Fibroblast of skin of right biceps (primary cell): ENCODE data around the gene FCGR3B.
"Not testable (repeated sequence)": the region's sequence is repeated elsewhere in the genome, so short reads cannot be mapped to it uniquely, and the experiment has no call there.

ENCODE experiments used
- DNase-seq: peaks from one replicate; pipeline ENCODE4 v3.0.0-alpha.2; 2013

Gene FCGR3B

DNA sequence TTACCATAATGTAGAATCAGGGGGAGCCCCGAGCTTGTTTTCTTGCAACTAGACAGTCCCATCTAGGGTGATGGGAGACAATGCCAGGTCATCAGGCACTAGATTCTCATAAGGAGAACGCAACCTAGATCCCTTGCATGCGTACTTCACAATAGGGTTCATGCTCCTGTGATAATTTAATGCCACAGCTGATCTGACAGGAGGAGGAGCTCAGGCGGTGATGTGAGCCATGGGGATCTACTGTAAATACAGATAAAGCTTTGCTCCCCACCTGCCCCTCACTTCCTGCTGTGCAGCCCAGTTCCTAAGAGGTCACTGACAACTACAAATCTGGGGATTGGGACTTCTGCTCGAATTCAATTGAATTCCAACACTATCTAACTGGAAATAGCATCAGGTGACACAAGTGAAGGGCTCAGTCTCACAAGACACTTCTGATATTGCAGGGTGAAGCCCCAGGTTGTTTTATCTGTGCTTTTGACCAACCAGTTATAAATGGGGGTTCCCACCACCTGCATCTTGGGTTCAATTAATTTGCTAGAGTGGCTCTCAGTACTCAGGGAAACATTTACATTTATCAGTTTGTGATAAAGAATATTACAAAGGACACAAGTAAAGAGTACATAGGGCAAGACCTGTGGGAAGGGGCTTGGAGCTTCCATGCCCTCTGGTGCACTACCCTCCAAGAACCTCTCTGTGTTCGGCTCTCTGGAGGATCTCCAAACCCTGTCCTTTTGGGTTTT lies 7.4 kb upstream of the FCGR3B start:
- not testable (repeated sequence) for DNase-seq

DNA sequence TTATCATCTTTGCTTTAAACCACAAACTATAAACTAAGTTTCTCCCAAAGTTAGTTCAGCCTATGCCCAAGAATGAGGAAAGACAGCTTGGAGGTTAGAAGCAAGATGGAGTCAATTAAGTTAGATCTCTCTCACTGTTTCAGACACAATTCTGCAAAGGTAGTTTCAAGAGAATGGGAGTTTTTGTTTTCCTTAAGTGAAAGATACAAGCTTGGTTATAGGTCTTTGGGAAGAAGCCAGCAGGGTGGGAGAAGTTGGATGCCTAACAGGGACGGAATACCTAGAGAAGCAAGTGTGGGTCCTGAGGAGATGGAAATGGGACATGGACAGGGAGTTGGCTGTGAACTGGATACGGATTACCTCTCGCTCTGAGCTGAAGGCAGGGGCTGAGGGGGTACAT lies 6.0 kb upstream of the FCGR3B start:
- not testable (repeated sequence) for DNase-seq

DNA sequence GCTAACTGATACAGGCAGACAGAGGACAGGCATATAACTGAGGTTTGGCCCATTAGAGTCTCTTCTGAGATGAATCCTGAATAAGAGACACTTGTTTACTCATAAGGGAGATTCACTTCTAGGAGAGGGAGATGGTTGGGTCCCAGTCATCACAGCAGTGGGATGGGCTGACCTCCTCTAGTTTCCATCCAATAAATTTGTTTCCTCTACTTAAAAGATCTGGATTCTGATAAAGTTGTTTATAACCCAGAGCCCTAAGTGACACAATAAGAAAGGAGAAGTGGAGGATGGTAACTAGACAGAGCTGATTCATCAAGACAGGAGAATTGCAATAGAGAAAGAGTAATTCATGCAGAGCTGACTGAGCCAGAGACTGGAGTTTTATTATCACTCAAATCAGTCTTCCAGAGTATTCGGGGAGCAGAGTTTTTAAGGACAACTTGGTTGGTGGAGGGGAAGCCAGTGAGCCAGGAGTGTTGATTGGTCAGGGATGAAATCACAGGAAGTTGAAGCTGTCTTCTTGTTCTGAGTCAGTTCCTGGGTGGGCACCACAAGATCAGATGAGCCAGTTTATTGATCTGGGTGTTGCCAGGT lies 5.3 kb upstream of the FCGR3B start:
- peak; percentile 31 for DNase-seq

DNA sequence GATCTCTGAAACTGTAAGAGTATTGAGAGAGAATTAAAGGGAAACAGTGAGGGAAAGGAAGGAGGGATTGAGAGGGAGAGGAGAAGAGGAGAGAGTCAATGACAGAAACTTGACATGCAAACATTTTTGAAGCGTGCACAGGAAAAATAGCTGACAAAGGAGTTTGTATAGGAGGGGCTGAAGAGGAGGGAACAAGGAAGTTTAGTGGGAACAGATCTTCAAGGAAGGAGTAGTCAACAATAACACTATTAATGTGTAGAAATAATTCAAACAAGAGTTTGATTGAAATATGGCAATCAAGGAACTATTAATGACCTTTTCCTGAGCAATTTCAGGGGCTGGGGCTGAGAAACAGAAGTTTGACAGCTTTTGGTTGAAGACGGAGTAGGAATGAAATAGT lies 4.0 kb upstream of the FCGR3B start:
- not testable (repeated sequence) for DNase-seq

DNA sequence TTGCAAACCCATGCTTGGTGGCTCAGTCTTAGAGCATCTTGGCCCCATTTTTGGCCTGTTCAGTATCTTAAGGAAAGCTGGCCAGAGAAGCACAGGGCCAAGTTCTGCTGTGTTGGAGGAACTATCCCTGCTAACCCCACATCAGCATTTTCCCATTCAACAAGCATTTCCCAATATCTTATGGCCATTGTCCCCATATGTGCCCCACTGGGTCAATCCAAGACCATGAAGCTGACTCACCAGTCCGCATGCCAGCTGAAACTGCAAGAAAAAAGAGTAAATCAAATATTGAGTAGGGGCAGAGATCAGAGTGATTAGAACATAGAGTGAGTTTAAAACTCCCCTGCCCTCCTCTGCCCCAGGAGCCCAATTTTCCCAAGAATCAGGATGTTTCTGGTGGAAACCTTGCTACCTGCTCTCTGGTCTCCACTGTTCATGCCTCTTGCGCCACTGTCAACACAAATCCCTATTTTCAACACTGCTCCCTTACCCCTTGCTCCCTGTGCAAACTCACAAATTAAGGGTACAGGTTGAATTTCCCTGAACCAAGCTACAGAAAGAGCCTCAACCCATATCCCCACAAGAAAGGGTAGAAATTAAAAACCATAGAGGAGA lies 741 bp downstream of the FCGR3B start:
- DNase-seq: not testable (repeated sequence)

DNA sequence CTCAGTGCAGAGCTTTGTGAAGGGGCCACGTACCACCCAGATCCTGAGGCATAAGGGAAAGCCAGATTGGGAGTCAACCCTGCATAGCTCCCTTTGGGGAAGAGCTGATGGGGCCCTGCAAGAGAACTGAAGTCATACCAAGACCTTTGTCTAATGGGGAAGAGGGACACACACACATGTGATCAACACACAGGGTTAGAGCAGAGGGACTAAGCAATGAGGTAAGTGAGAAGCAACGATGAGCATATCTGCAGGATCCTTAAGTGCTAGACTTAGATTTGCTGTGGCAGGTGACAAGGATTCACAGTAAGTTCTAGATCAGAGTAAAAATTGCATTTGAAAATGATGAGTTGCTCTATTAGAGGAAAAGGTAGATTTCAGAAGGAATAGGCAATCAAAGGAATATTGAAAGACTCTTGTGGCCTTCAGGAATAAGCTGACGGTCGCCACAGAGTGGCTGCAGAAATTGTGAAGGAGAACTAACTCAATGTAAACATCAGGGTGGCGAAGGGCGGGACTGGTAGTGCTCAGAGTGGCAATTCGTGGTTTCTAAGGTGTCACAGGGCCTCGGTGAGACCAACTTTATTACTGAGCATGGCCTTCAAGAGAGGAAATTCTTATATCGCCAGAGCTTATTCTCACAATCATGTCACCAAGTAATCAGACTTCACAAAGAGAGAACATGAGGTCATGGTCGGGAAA lies 4.4 kb downstream of the FCGR3B start:
- DNase-seq: not testable (repeated sequence)

DNA sequence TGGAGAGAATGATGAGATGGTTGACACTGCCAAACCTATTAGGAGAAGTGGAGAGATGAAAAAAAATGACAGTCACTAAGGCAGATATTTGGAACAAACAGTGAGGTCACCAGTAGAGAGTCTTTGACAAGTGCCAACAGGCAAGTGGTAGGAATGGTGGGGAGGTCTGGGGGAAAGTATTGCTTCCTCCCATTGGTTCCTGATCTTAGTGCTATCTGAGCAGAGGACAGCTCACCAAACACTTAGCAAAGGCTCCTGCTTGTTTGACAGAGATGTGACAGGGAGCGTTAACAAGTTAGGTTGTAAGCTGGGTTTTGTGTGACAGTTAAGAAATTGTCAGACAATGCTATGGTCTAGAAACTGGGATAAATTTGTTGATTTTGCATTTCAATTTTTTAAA lies 6.4 kb downstream of the FCGR3B start:
- DNase-seq: not testable (repeated sequence)

DNA sequence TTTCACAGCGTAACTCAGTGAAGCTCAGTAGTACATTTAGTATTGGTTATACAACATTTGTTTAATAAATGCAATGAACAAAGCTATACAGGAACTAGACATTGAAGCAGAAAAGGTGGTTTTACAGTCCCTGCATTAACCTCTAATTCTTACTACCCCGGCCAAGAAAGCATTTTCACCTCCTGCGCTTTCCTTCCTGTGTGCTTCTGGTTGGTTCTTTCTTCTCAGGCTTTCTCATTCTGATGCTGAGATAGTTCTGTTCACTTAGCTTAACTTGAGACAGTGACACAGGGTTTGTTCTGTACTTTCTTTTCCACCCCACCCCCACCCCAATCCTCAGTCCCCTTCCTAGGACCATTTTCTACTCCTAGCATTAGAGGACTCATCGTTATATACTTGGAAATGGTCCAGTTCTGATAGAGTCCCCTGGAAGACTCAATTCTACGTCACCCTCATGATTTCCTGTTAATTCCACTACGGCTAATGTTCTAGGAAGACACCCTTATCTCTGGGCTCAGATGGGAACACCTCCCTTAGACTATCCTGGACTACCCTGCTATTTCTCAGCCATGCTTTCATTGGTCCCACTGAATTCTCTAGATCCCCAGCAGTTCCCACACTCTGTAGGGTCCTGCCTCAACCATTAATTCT lies 7.5 kb downstream of the FCGR3B start:
- not testable (repeated sequence) for DNase-seq

DNA sequence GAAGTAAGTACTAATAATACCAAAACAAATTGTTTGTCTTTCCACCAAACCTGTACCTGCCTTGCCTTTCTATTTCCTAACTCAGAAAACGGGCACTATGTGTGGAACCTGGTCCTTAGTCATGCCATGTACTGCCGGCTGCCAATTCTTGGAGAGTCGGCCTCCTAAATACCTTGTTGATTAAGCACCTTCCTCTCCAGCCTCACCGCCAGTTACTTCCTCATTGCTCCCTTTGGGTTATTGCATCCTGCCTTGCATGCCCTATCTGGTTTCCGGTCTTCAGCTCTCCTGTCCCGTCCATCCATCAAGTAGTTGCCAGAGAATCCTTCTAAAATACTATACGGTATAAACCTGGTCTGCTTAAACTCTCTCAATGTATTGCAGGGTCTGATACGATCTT lies 8.9 kb downstream of the FCGR3B start:
- DNase-seq: not testable (repeated sequence)

DNA sequence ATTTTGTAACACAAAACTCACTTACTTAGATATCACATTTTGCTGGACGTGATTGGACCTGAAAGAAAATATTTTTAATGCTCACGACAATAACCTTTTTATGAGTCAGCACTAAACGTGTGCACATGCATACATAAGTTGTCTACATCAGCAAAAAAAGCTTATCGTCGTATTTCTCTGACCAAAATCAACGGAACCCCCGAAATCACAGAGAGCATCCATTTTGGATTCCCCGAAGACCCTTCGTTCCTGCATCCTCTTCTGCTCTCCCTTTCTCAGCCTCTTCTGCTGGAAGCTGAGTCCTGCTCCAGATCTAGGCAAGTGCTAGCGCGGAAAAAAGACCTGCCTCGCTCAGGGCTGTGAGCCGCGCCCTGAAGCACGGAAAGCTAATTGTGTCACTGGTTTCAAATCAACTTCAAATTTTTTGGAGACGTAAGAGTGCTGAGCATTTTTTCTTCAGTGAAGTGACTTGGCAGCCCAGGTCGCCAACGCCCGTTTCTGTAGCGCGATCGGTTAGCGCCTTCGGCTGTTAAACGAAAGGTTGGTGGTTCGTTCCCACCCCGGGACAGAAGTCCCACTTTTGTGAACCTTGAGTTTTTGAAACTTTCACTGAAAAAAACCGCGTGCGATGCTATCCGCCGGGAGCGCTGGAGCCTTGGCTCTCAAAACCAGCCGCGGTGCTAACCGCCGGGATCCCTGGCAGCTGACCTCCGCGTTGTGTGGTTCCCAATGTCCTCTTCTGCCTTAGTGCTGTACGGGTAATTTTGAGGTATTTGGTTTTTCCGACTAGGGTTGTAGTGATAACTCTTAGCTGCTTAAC lies 9.6 kb downstream of the FCGR3B start:
- DNase-seq: peak; percentile 79

DNA sequence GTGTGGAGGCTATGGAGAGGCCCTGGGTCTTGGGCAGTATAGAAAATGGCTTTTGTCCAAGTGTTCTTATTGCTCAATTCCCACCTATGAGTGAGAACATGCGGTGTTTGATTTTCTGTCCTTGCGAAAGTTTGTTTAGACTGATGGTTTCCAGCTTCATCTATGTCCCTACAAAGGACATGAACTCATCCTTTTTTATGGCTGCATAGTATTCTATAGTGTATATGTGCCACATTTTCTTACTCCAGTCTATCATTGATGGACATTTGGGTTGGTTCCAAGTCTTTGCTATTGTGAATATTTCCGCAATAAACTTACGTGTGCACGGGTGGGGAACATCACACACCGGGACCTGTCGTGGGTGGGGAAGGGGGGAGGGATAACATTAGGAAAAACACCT lies 10.6 kb downstream of the FCGR3B start:
- not testable (repeated sequence) for DNase-seq

DNA sequence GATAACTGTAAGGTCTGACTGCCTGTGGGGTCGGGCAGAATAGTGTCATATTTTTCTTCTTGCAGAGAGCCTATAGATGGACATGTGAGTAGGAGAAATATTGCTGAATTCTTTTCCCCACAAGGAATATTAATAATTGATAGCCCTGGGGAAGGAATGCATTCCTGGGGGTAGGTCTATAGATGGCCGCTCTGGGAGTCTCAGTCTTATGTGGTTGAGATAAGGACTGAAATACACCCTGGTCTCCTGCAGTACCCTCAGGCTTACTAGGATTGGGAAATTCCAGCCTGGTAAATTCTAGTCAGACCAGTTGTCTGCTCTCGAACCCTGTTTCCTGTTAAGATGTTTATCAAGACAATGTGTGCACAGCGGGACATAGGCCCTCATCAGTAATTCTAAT lies 12.5 kb downstream of the FCGR3B start:
- DNase-seq: not testable (repeated sequence)

DNA sequence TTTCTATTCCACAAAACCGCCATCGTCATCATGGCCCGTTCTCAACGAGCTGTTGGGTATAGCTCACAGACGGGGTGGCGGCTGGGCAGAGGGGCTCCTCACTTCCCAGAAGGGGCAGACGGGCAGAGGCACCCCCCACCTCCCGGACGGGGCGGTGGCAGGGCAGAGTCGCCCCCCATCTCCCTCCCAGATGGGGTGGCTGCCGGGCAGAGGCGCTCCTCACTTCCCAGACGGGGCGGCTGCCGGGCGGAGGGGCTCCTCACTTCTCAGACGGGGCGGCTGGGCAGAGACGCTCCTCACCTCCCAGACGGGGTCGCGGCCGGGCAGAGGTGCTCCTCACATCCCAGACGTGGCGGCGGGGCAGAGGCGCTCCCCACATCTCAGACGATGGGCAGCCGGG lies 14.6 kb downstream of the FCGR3B start:
- not testable (repeated sequence) for DNase-seq

DNA sequence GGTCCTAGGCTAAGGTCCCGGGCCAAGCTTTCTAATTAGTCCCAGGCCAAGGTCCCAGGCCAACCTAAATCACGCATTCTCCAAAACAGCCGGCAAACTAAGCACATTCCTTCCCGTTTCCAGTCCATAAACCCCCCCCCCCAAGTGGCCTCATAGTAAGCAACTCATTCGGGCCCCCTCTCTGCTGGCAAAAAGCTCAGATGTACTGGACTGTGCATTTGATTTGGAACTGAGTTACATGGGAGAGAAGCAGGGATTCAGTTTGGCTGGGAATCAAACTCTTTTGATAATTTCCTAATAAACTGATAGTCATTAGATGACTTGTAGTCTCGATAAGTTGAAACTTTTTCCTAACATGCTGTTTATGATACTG lies 17.8 kb downstream of the FCGR3B start:
- DNase-seq: peak; percentile 41

DNA sequence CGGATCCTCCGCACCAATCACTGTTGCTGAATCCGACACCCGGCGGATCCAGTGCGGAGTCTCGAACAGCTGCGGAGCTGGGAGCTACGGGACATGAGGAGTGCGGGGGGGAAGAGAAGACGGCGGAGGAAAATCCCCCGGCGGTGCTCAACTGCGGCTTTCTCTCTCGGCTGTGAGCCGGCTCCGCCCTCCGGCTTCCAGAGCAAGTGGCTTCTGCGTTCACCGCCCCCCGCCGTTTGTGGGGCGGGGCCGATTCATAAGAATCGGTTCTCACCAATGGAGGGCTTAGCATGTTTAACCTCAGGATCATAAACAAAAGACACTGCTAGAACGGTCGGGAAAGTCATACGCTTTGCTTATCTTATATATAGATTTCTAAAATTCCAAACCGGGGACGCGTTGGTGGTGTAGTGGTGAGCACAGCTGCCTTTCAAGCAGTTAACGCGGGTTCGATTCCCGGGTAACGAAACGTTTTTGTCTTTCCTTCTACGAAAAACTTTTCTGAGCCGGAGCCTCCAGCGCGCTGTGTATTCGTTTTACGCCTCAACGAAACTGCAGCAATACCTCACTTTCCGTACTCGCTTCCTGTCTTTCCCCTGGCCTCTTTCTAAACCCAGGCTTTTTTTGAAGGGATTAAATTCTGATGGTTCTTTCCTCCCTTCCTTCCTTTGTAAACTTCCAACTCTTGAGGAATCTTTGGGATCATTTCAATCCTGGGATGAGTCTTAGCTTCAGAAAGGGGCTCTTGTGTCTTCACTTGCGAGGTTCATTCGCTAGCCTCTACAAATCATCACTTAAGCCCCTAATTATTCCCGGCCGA lies 18.4 kb downstream of the FCGR3B start:
- DNase-seq: peak; percentile 99

DNA sequence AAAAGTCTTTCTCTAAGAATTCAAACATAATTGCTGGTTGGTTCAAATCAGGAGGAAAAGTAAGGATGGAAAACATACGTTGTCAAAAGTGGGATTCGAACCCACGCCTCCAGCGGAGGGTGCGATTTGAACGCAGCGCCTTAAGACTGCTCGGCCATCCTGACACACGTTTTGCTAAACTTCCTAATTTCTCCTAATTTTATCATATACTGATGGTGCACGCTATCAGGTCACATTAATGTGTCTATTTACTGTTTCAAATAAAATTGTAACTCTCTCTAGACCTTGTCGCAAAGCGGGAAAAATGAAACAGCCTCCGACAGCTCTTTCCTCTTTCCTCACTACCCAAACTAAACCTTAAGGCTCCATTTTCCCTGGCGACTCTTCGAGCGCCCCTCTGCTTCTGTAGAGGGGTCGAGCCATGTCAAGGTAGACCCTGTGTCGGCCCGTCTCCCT lies 19.1 kb downstream of the FCGR3B start:
- peak; percentile 53 for DNase-seq

DNA sequence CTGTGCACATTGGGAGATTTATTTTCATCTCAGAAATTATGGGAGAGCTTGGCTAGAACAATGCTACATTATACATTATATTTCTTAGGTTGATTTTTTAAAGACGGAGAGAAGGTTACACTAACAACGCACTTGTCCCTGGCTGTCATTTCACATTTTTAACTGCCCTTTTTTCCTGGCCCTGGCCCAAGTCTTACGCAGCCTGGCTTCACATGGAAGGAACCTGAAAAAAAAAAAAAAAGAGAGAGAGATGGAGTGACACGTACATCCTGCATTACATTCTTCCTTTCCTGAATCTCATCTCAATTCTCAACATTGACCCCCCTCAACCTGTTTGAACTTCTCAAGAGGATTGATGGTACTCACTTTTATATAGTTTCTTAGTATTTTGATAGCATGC lies 20.8 kb downstream of the FCGR3B start:
- not testable (repeated sequence) for DNase-seq

DNA sequence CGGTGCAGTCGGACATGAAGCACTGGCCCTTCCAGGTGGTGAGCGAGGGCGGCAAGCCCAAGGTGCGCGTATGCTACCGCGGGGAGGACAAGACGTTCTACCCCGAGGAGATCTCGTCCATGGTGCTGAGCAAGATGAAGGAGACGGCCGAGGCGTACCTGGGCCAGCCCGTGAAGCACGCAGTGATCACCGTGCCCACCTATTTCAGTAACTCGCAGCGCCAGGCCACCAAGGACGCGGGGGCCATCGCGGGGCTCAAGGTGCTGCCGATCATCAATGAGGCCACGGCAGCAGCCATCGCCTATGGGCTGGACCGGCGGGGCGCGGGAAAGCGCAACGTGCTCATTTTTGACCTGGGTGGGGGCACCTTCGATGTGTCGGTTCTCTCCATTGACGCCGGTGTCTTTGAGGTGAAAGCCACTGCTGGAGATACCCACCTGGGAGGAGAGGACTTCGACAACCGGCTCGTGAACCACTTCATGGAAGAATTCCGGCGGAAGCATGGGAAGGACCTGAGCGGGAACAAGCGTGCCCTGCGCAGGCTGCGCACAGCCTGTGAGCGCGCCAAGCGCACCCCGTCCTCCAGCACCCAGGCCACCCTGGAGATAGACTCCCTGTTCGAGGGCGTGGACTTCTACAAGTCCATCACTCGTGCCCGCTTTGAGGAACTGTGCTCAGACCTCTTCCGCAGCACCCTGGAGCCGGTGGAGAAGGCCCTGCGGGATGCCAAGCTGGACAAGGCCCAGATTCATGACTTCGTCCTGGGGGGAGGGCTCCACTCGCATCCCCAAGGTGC lies 24.2 kb downstream of the FCGR3B start:
- DNase-seq: not testable (repeated sequence)

DNA sequence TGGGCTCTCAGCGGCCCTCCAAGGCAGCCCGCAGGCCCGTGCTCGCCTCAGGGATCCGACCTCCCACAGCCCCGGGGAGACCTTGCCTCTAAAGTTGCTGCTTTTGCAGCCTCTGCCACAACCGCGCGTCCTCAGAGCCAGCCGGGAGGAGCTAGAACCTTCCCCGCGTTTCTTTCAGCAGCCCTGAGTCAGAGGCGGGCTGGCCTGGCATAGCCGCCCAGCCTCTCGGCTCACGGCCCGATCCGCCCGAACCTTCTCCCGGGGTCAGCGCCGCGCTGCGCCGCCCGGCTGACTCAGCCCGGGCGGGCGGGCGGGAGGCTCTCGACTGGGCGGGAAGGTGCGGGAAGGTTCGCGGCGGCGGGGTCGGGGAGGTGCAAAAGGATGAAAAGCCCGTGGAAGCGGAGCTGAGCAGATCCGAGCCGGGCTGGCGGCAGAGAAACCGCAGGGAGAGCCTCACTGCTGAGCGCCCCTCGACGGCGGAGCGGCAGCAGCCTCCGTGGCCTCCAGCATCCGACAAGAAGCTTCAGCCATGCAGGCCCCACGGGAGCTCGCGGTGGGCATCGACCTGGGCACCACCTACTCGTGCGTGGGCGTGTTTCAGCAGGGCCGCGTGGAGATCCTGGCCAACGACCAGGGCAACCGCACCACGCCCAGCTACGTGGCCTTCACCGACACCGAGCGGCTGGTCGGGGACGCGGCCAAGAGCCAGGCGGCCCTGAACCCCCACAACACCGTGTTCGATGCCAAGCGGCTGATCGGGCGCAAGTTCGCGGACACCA lies 25.0 kb downstream of the FCGR3B start:
- peak; percentile 54 for DNase-seq
